Tibial nerve (tissue), 4 donors: ENCODE measurements around the gene CACNA1I.

Experiments used
- EP300 ChIP-seq, 2 donors: sonication (generic); formaldehyde crosslinking; IDR thresholded peaks; one replicate each; pipeline ENCODE4 v1.6.1; 2017; ENCODE audit warnings: antibody characterized with exemption in 2 of 2, mild to moderate bottlenecking in 1 of 2
- TF ChIP-seq, protein P1 (sequence below), 5 experiments: fragments of 200-600 bp in 3 of 5; fragments of 450-650 bp in 2 of 5; sonication (generic) in 3 of 5; IDR thresholded peaks; one replicate each; pipeline ENCODE4 v1.5.1; 2016 to 2019; ENCODE audit warnings: antibody characterized with exemption in 5 of 5, mild to moderate bottlenecking in 3 of 5, moderate library complexity in 2 of 5

DNA sequence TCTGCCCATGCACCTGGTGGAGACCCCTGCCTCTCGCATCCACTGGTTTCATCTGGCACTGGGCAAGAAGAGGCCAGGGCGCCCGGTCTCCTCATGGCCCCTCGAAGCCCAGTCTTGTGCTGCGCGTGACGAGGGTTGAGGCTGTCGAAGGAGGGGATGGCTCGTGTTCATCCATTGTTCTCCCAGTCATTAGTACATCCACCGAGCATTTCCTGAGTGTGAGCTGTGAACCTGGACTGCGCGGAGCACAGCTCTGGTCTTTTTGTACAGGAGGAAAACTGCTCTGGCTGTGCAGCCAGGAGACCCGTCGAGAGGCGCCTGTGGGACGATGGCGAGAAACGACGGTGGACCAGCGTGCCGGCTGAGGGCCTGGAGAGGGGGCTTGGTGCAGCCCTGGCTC lies 6.8 kb downstream of the CACNA1I start:
- TF ChIP-seq, protein P1, sequence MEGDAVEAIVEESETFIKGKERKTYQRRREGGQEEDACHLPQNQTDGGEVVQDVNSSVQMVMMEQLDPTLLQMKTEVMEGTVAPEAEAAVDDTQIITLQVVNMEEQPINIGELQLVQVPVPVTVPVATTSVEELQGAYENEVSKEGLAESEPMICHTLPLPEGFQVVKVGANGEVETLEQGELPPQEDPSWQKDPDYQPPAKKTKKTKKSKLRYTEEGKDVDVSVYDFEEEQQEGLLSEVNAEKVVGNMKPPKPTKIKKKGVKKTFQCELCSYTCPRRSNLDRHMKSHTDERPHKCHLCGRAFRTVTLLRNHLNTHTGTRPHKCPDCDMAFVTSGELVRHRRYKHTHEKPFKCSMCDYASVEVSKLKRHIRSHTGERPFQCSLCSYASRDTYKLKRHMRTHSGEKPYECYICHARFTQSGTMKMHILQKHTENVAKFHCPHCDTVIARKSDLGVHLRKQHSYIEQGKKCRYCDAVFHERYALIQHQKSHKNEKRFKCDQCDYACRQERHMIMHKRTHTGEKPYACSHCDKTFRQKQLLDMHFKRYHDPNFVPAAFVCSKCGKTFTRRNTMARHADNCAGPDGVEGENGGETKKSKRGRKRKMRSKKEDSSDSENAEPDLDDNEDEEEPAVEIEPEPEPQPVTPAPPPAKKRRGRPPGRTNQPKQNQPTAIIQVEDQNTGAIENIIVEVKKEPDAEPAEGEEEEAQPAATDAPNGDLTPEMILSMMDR (IDR thresholded peaks at IDR 0.05), result no peak
- no peak for TF ChIP-seq EP300 (IDR thresholded peaks at IDR 0.05)
